PC-3 (cell line): Measurements from ENCODE around the gene RPL22. TPM values are rescaled to one million over a fixed set of nuclear protein-coding genes. Genes with fewer than 3 reads are reported as not detected.

ENCODE experiments used
- ATAC-seq: fragments of 200-7000 bp; cut with Tn5 transposase; 2 replicates; pipeline ENCODE4 v1.9.1; 2020; ENCODE audit warnings: mild to moderate bottlenecking, moderate library complexity
- BruUV-seq: library from RNA; stranded (reverse); fragments of 400-500 nt; replicated peaks from 2 replicates; lab custom pipeline; 2021; lab: Mats Ljungman, UMichigan
- CTCF ChIA-PET: fragments of 300-600 bp; sonication (Branson Sonifier 250); formaldehyde crosslinking; loops from one replicate; lab custom pipeline; 2022; ENCODE audit warnings: antibody characterized with exemption; lab: Charles Lee
- POLR2A ChIA-PET: fragments of 300-600 bp; sonication (Branson Sonifier 250); formaldehyde crosslinking; loops from one replicate; lab custom pipeline; 2022; ENCODE audit warnings: antibody characterized with exemption; ENCODE audit not compliant: unreplicated experiment; lab: Charles Lee
- DNase-seq: peaks from one replicate; pipeline ENCODE4 v3.0.0-alpha.2; 2015
- H2AFZ ChIP-seq: fragments of 300-600 bp; sonication (generic); 2 replicates; pipeline ENCODE4 v1.6.0; 2016; ENCODE audit warnings: antibody characterized with exemption, low read length
- H3F3A ChIP-seq: fragments of 300-600 bp; sonication (generic); one replicate; pipeline ENCODE4 v1.6.0; 2017; ENCODE audit warnings: antibody characterized with exemption, low read length, control low read depth, mild to moderate bottlenecking; ENCODE audit not compliant: unreplicated experiment
- H3K27ac ChIP-seq: fragments of 300-600 bp; sonication (generic); 2 replicates; pipeline ENCODE4 v1.5.1; 2016; ENCODE audit warnings: mild to moderate bottlenecking, low read length
- H3K27me3 ChIP-seq: fragments of 300-600 bp; sonication (generic); 2 replicates; pipeline ENCODE4 v1.6.1; 2016; ENCODE audit warnings: low read length, mixed read lengths
- H3K36me3 ChIP-seq: fragments of 300-600 bp; sonication (generic); 2 replicates; pipeline ENCODE4 v1.6.1; 2016; ENCODE audit warnings: low read depth, mixed run types, low read length, mixed read lengths
- H3K4me1 ChIP-seq: fragments of 300-600 bp; sonication (generic); 2 replicates; pipeline ENCODE4 v1.5.1; 2016; ENCODE audit warnings: low read length; ENCODE audit not compliant: insufficient read depth
- H3K4me2 ChIP-seq: fragments of 300-600 bp; sonication (generic); 2 replicates; pipeline ENCODE4 v1.6.0; 2016; ENCODE audit warnings: low read length
- H3K4me3 ChIP-seq: fragments of 300-600 bp; sonication (generic); 2 replicates; pipeline ENCODE4 v1.5.1; 2016; ENCODE audit warnings: mild to moderate bottlenecking, low read length, mixed read lengths
- H3K79me2 ChIP-seq: fragments of 300-600 bp; sonication (generic); 2 replicates; pipeline ENCODE4 v1.6.1; 2017; ENCODE audit warnings: low read length, mixed read lengths
- H3K9ac ChIP-seq: fragments of 300-600 bp; sonication (generic); 2 replicates; pipeline ENCODE4 v1.6.0; 2016; ENCODE audit warnings: mild to moderate bottlenecking, low read length
- H3K9me2 ChIP-seq: fragments of 300-600 bp; sonication (generic); replicated peaks from 2 replicates; pipeline ENCODE4 v1.6.1; 2016; ENCODE audit warnings: mixed run types, low read length, mixed read lengths
- H3K9me3 ChIP-seq: fragments of 300-600 bp; sonication (generic); 2 replicates; pipeline ENCODE4 v1.6.1; 2016; ENCODE audit warnings: low read length, mixed read lengths
- H4K20me1 ChIP-seq: fragments of 300-600 bp; sonication (generic); 2 replicates; pipeline ENCODE4 v1.6.1; 2016; ENCODE audit warnings: low read length, mixed read lengths
- EZH2 ChIP-seq: fragments of 300-600 bp; sonication (generic); IDR thresholded peaks from one replicate; pipeline ENCODE4 v1.6.1; 2017; ENCODE audit warnings: antibody characterized with exemption, mild to moderate bottlenecking, low read length; ENCODE audit not compliant: unreplicated experiment
- EZH2phosphoT487 ChIP-seq: fragments of 300-600 bp; sonication (generic); IDR thresholded peaks from 2 replicates; pipeline ENCODE4 v1.6.1; 2018; ENCODE audit warnings: mild to moderate bottlenecking, antibody characterized with exemption, low read length, borderline replicate concordance
- intact Hi-C: fragments of 100-400 bp; cut with micrococcal nuclease; formaldehyde crosslinking; loops from 2 replicates; pipeline ENCODE4 v1.9.0; 2023
- total RNA-seq: library from RNA; depleted of rRNA; stranded (reverse); fragments of >200 nt; gene quantifications from 2 replicates; pipeline ENCODE4 v1.2.3, GENCODE V29; 2014
- TF ChIP-seq, protein P1 (sequence below): fragments of 300-600 bp; sonication (generic); conservative IDR thresholded peaks from 2 replicates; pipeline ENCODE4 v1.5.1; 2017; ENCODE audit warnings: antibody characterized with exemption, low read depth, mild to moderate bottlenecking, low read length

The RPL22 gene
- total RNA-seq, 1 experiment from 2014 or later = 283 TPM

DNA sequence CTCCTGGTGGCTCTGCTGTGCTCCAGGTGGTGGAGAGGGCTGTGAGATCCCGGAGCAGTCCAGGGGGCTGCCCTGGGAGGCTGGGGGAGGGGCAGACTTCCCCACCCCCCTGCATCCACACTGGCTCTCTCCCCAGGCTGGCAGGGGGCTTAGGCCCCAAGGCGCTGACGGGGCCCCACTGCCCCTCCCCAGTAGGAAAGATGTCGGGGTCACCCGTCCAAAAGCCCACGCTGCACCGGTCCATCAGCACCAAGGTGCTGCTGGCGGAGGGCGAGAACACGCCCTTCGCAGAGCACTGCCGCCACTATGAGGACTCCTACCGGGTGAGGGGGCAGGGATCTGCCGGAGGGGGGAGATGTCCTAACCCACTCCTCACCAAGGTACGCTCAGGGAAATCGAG, 12.3 kb upstream of the RPL22 start:
- Histone ChIP-seq H3K36me3 (peaks cover 48% of the 10 kb centered on the region), H3F3A (no peaks in the 10 kb centered on the region), H3K27me3 (no peaks in the 10 kb centered on the region), H4K20me1 (no peaks in the 10 kb centered on the region), H3K4me2 (no peak overlapping the region), H3K4me3 (no peak overlapping the region), H3K9me3 (no peaks in the 10 kb centered on the region), H2AFZ (no peak overlapping the region), H3K9ac (no peak overlapping the region), H3K79me2 (peaks cover 20% of the 10 kb centered on the region), H3K27ac (no peak overlapping the region), H3K4me1 (peaks cover 8% of the 10 kb centered on the region; the same call in 1 of the 2 replicates), H3K9me2 (no peaks in the 10 kb centered on the region)
- ChIA-PET CTCF (no interaction called here), POLR2A (no interaction called here)
- DNase-seq = no peak
- no TSS peak for BruUV-seq
- TF ChIP-seq EZH2phosphoT487 = no peak
- TF ChIP-seq, protein P1, sequence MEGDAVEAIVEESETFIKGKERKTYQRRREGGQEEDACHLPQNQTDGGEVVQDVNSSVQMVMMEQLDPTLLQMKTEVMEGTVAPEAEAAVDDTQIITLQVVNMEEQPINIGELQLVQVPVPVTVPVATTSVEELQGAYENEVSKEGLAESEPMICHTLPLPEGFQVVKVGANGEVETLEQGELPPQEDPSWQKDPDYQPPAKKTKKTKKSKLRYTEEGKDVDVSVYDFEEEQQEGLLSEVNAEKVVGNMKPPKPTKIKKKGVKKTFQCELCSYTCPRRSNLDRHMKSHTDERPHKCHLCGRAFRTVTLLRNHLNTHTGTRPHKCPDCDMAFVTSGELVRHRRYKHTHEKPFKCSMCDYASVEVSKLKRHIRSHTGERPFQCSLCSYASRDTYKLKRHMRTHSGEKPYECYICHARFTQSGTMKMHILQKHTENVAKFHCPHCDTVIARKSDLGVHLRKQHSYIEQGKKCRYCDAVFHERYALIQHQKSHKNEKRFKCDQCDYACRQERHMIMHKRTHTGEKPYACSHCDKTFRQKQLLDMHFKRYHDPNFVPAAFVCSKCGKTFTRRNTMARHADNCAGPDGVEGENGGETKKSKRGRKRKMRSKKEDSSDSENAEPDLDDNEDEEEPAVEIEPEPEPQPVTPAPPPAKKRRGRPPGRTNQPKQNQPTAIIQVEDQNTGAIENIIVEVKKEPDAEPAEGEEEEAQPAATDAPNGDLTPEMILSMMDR = no peak
- no peak for TF ChIP-seq EZH2
- no peak for ATAC-seq
- intact Hi-C loops = no loop called here

DNA sequence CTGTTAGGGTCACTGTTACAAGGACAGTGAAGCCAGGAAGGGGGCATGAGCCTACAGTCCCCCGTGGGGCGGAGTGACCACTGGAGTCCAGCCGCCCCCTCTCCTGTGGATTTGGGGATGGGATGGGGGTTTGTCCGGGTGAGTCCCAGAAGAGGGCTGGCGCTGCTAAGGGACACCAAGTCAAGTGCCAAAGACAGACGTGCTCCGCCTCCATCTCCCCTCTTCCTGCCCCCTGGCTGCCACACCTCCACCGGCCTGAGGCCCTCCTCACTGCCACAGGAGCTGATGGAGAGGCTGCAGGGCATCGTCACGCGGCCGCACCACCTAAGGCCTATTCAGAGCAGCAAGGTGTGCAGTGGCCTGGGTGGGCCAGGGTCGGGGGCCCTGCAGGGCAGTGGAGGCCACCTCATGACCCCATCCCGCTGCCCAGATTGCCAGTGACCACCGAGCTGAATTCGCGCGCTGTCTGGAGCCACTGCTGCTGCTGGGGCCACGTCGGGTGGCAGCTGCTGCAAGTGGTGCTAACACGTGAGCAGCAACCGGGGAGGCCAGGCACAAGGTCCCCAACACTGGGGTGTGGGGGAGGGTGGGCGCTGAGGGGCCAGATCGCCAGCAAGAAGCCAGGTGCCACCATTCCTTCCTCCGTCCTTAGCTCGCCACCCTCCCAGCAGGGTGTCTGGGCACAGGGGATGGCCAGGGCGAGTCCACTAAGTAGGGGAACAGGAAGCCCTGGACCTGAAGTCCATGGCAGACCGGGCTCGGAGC, 11.4 kb upstream of the RPL22 start:
- CTCF ChIA-PET = no interaction called here
- H3K9ac ChIP-seq = no peak overlapping the region
- peaks cover 8% of the 10 kb centered on the region; the same call in 1 of the 2 replicates for H3K4me1 ChIP-seq
- no peaks in the 10 kb centered on the region for H3K9me3 ChIP-seq
- POLR2A ChIA-PET = no interaction called here
- no peak overlapping the region for H3K4me2 ChIP-seq
- H3K9me2 ChIP-seq = no peaks in the 10 kb centered on the region
- no peak overlapping the region for H3K27ac ChIP-seq
- H3K36me3 ChIP-seq = peaks cover 42% of the 10 kb centered on the region
- H3K27me3 ChIP-seq = no peaks in the 10 kb centered on the region
- BruUV-seq = no TSS peak
- H3K4me3 ChIP-seq = no peak overlapping the region
- no peaks in the 10 kb centered on the region for H4K20me1 ChIP-seq
- H3F3A ChIP-seq = no peaks in the 10 kb centered on the region
- ATAC-seq (no peak), DNase-seq (no peak)
- no peak overlapping the region for H2AFZ ChIP-seq
- peaks cover 30% of the 10 kb centered on the region for H3K79me2 ChIP-seq
- TF ChIP-seq, protein P1 = no peak
- no peak for TF ChIP-seq EZH2phosphoT487
- no peak for TF ChIP-seq EZH2
- intact Hi-C loops = no loop called here
